ENCODE results near the gene CNGB1. TPM values are rescaled to one million over a fixed set of nuclear protein-coding genes. Genes with fewer than 3 reads are reported as not detected.

CNGB1 gene
- total and polyA plus RNA-seq, 8 donors, result 0.03 to 0.43 (median 0.05) TPM; not detected in 3

GRCh38 chr16:57893217-57893558, 77.7 kb downstream of the CNGB1 start:
- peak overlapping the region; percentile 43 to 88 (median 78) for H3K27ac ChIP-seq
- no peaks in the 10 kb centered on the region for H3K9me3 ChIP-seq
- no peaks in the 10 kb centered on the region for H3K36me3 ChIP-seq
- WGBS, 2 donors, result 82 to 85% methylated on average over 5 of the region's 5 CpGs
- TF ChIP-seq CTCF (IDR thresholded peaks at IDR 0.05), result no peak
- FAIRE-seq (no peak), ATAC-seq (peak in 1 of 4 donors; percentile 2), DNase-seq (no peak)
- intact Hi-C loops (cut with DNase I), result no loop called here
- H3K27me3 ChIP-seq, result no peaks in the 10 kb centered on the region
- no peak overlapping the region for H3K4me3 ChIP-seq
- H3K4me1 ChIP-seq, result peaks cover 0 to 25% (median 6%) of the 10 kb centered on the region in 3 donors

- Histone ChIP-seq H3K4me1 (peaks cover 0 to 25% (median 6%) of the 10 kb centered on the region in 3 donors), H3K9me3 (no peaks in the 10 kb centered on the region), H3K27me3 (no peaks in the 10 kb centered on the region), H3K36me3 (no peaks in the 10 kb centered on the region), H3K27ac (peak overlapping the region in 2 of 4 donors; percentile 88), H3K4me3 (no peak overlapping the region)
- no peak for TF ChIP-seq CTCF (IDR thresholded peaks at IDR 0.05)
- FAIRE-seq, result no peak
- peak in 1 of 6 donors; percentile 32 for DNase-seq
- WGBS, 2 donors, result 72 to 73% methylated on average over 10 of the region's 10 CpGs
- intact Hi-C loops (cut with DNase I), result no loop called here
- peak in 2 of 4 donors; percentile 10 to 32 for ATAC-seq
Observed at GRCh38 chr16:57892447-57893096, 78.4 kb downstream of the CNGB1 start.

- intact Hi-C loops (cut with DNase I), result no loop called here
- no peaks in the 10 kb centered on the region for H3K36me3 ChIP-seq
- peaks cover 0 to 25% (median 6%) of the 10 kb centered on the region in 3 donors for H3K4me1 ChIP-seq
- DNase-seq, result no peak
- no peak overlapping the region for H3K4me3 ChIP-seq
- 73 to 75% methylated on average over 8 of the region's 8 CpGs for WGBS, 2 donors
- TF ChIP-seq CTCF (IDR thresholded peaks at IDR 0.05), result no peak
- H3K9me3 ChIP-seq, result no peaks in the 10 kb centered on the region
- ATAC-seq, result no peak
- H3K27me3 ChIP-seq, result no peaks in the 10 kb centered on the region
- FAIRE-seq, result no peak
- peak overlapping the region in 2 of 4 donors; percentile 88 for H3K27ac ChIP-seq
Observed at GRCh38 chr16:57892041-57892440, 78.9 kb downstream of the CNGB1 start.

GRCh38 chr16:57890752-57891111, 80.2 kb downstream of the CNGB1 start:
- Histone ChIP-seq H3K27me3 (no peaks in the 10 kb centered on the region), H3K36me3 (no peaks in the 10 kb centered on the region), H3K9me3 (no peaks in the 10 kb centered on the region), H3K27ac (peak overlapping the region in 2 of 4 donors; percentile 34 to 62), H3K4me1 (peaks cover 0 to 25% (median 6%) of the 10 kb centered on the region in 3 donors), H3K4me3 (no peak overlapping the region)
- ATAC-seq (no peak), FAIRE-seq (no peak), DNase-seq (no peak)
- intact Hi-C loops (cut with DNase I), result no loop called here
- TF ChIP-seq CTCF (IDR thresholded peaks at IDR 0.05), result no peak
- WGBS, 2 donors, result 87 to 95% methylated on average over 3 of the region's 3 CpGs
